Neural progenitor cell (in vitro differentiated cells): ENCODE measurements around the gene P2RX3. TPM values are rescaled to one million over a fixed set of nuclear protein-coding genes. Genes with fewer than 3 reads are reported as not detected.

Experiments
- DNase-seq: peaks from one replicate; pipeline ENCODE4 v3.0.0-alpha.2; 2016; ENCODE audit warnings: low spot score
- H2AFZ ChIP-seq: fragments of 200-600 bp; sonication (generic); replicated peaks from 2 replicates; pipeline ENCODE4 v1.6.1; 2016; ENCODE audit warnings: antibody characterized with exemption
- H3F3A ChIP-seq: fragments of 200-600 bp; sonication (generic); 2 replicates; pipeline ENCODE4 v1.6.1; 2016; ENCODE audit warnings: antibody characterized with exemption, low read depth
- H3K27ac ChIP-seq: fragments of 200-600 bp; sonication (generic); 2 replicates; pipeline ENCODE4 v1.5.1; 2016; ENCODE audit warnings: mild to moderate bottlenecking
- H3K27me3 ChIP-seq: fragments of 200-600 bp; sonication (generic); 2 replicates; pipeline ENCODE4 v1.6.1; 2016; ENCODE audit warnings: mild to moderate bottlenecking, moderate library complexity
- H3K36me3 ChIP-seq: fragments of 200-600 bp; sonication (generic); 2 replicates; pipeline ENCODE4 v1.5.1; 2016
- H3K4me1 ChIP-seq: fragments of 200-600 bp; sonication (generic); 2 replicates; pipeline ENCODE4 v1.6.1; 2016; ENCODE audit warnings: mixed run types
- H3K4me2 ChIP-seq: fragments of 200-600 bp; sonication (generic); 2 replicates; pipeline ENCODE4 v1.6.1; 2016
- H3K4me3 ChIP-seq: fragments of 200-600 bp; sonication (generic); 2 replicates; pipeline ENCODE4 v1.5.1; 2016
- H3K79me2 ChIP-seq: fragments of 200-600 bp; sonication (generic); 2 replicates; pipeline ENCODE4 v1.6.1; 2016; ENCODE audit warnings: low read depth
- H3K9ac ChIP-seq: fragments of 200-600 bp; sonication (generic); 2 replicates; pipeline ENCODE4 v1.6.1; 2016
- H3K9me3 ChIP-seq: fragments of 200-600 bp; sonication (generic); 2 replicates; pipeline ENCODE4 v1.5.1; 2016; ENCODE audit warnings: low read depth
- H4K20me1 ChIP-seq: fragments of 200-600 bp; sonication (generic); 2 replicates; pipeline ENCODE4 v1.6.1; 2016; ENCODE audit warnings: low read depth
- H3K27ac Mint-ChIP-seq: 3 replicates; pipeline ENCODE4 v1.8.0; 2021; ENCODE audit warnings: mixed read lengths
- H3K27me3 Mint-ChIP-seq: 2 replicates; pipeline ENCODE4 v1.8.0; 2022; ENCODE audit warnings: low read depth, mild to moderate bottlenecking, inconsistent platforms, moderate library complexity, mixed read lengths; ENCODE audit not compliant: insufficient read depth
- H3K36me3 Mint-ChIP-seq: 3 replicates; pipeline ENCODE4 v1.8.0; 2021; ENCODE audit warnings: mixed read lengths
- H3K4me1 Mint-ChIP-seq: 3 replicates; pipeline ENCODE4 v1.8.0; 2021; ENCODE audit warnings: mixed read lengths
- H3K4me3 Mint-ChIP-seq: 3 replicates; pipeline ENCODE4 v1.8.0; 2021; ENCODE audit warnings: mild to moderate bottlenecking, moderate library complexity, mixed read lengths
- H3K9me3 Mint-ChIP-seq: 3 replicates; pipeline ENCODE4 v1.8.0; 2020; ENCODE audit warnings: mixed read lengths
- CTCF ChIP-seq: fragments of 200-600 bp; sonication (generic); IDR thresholded peaks from 2 replicates; pipeline ENCODE4 v1.5.1; 2017; ENCODE audit warnings: antibody characterized with exemption, mild to moderate bottlenecking
- EZH2 ChIP-seq: fragments of 200-600 bp; sonication (generic); IDR thresholded peaks from 2 replicates; pipeline ENCODE4 v1.6.1; 2017; ENCODE audit warnings: antibody characterized with exemption, mild to moderate bottlenecking, moderate library complexity
- EZH2phosphoT487 ChIP-seq: fragments of 200-600 bp; sonication (generic); IDR thresholded peaks from 2 replicates; pipeline ENCODE4 v1.6.1; 2017; ENCODE audit warnings: antibody characterized with exemption
- total RNA-seq: library from RNA; depleted of rRNA; stranded (reverse); fragments of >200 nt; gene quantifications from 2 replicates; pipeline ENCODE4 v1.2.3, GENCODE V29; 2015; ENCODE audit warnings: low replicate concordance

P2RX3 gene
- total RNA-seq, 1 donor from 2014 or later: 2.4 TPM

- Histone ChIP-seq H3K79me2 (no peaks in the 10 kb centered on the region), H3K4me1 (peaks cover 42% of the 10 kb centered on the region), H3K4me3 (no peak overlapping the region), H3K9me3 (no peaks in the 10 kb centered on the region), H2AFZ (no peak overlapping the region), H3K36me3 (no peaks in the 10 kb centered on the region), H3K27ac (no peak overlapping the region), H3F3A (peaks cover 30% of the 10 kb centered on the region), H3K9ac (no peak overlapping the region), H3K27me3 (no peaks in the 10 kb centered on the region), H3K4me2 (no peak overlapping the region), H4K20me1 (no peaks in the 10 kb centered on the region)
- Mint-ChIP-seq H3K4me3 (no peak overlapping the region), H3K9me3 (peaks cover 5% of the 10 kb centered on the region), H3K4me1 (peaks cover 39% of the 10 kb centered on the region), H3K27ac (no peak overlapping the region), H3K27me3 (peaks cover 14% of the 10 kb centered on the region), H3K36me3 (peaks cover 2% of the 10 kb centered on the region)
- TF ChIP-seq CTCF (no peak), EZH2 (no peak), EZH2phosphoT487 (no peak)
- DNase-seq: no peak
Observed at GRCh38 chr11:57356268-57356667, 18.1 kb downstream of the P2RX3 start.

GRCh38 chr11:57357310-57357709 lies 19.2 kb downstream of the P2RX3 start:
- peaks cover 3% of the 10 kb centered on the region for H3K9me3 Mint-ChIP-seq
- no peak overlapping the region for H3K27ac Mint-ChIP-seq
- DNase-seq: no peak
- Histone ChIP-seq H3K79me2 (no peaks in the 10 kb centered on the region), H4K20me1 (no peaks in the 10 kb centered on the region), H2AFZ (no peak overlapping the region), H3K4me1 (peaks cover 41% of the 10 kb centered on the region), H3K9ac (no peak overlapping the region), H3K4me3 (no peak overlapping the region), H3F3A (peaks cover 27% of the 10 kb centered on the region), H3K36me3 (no peaks in the 10 kb centered on the region), H3K27me3 (no peaks in the 10 kb centered on the region), H3K27ac (no peak overlapping the region), H3K9me3 (no peaks in the 10 kb centered on the region), H3K4me2 (no peak overlapping the region)
- H3K4me1 Mint-ChIP-seq: peaks cover 39% of the 10 kb centered on the region
- H3K27me3 Mint-ChIP-seq: peaks cover 15% of the 10 kb centered on the region
- no peaks in the 10 kb centered on the region for H3K36me3 Mint-ChIP-seq
- no peak overlapping the region for H3K4me3 Mint-ChIP-seq
- no peak for TF ChIP-seq EZH2phosphoT487
- no peak for TF ChIP-seq EZH2
- no peak for TF ChIP-seq CTCF

GRCh38 chr11:57357856-57358255 lies 19.7 kb downstream of the P2RX3 start:
- Mint-ChIP-seq H3K27ac (no peak overlapping the region), H3K4me3 (no peak overlapping the region), H3K9me3 (peaks cover 4% of the 10 kb centered on the region), H3K4me1 (peaks cover 34% of the 10 kb centered on the region), H3K27me3 (peaks cover 15% of the 10 kb centered on the region), H3K36me3 (no peaks in the 10 kb centered on the region)
- Histone ChIP-seq H3K79me2 (no peaks in the 10 kb centered on the region), H2AFZ (no peak overlapping the region), H3K4me2 (no peak overlapping the region), H3K9me3 (no peaks in the 10 kb centered on the region), H3K27ac (no peak overlapping the region), H3K4me3 (no peak overlapping the region), H3F3A (peaks cover 21% of the 10 kb centered on the region), H3K27me3 (no peaks in the 10 kb centered on the region), H3K4me1 (peaks cover 35% of the 10 kb centered on the region), H4K20me1 (no peaks in the 10 kb centered on the region), H3K9ac (no peak overlapping the region), H3K36me3 (no peaks in the 10 kb centered on the region)
- DNase-seq: no peak
- TF ChIP-seq EZH2 (no peak), CTCF (no peak), EZH2phosphoT487 (no peak)
